C4-2B (cell line): ENCODE data around the gene CHST11.

Source experiments
- H3K27ac ChIP-seq: fragments of 450-650 bp; 2 replicates; pipeline ENCODE4 v1.5.1; 2017
- CTCF ChIP-seq: fragments of 450-650 bp; conservative IDR thresholded peaks from 2 replicates; pipeline ENCODE4 v1.5.1; 2017; ENCODE audit warnings: mild to moderate bottlenecking
- ZFX ChIP-seq: fragments of 450-650 bp; IDR thresholded peaks from 2 replicates; pipeline ENCODE4 v1.6.1; 2017

CHST11 gene

GRCh38 chr12:104498211-104498801 lies 41.6 kb downstream of the CHST11 start:
- no peak overlapping the region for H3K27ac ChIP-seq

GRCh38 chr12:104499668-104500332 lies 43.1 kb downstream of the CHST11 start:
- no peak overlapping the region for H3K27ac ChIP-seq
- no peak for TF ChIP-seq ZFX
- no peak for TF ChIP-seq CTCF

More at GRCh38 chr12:104498211-104498801, 41.6 kb downstream of the CHST11 start:
- TF ChIP-seq CTCF (no peak), ZFX (no peak)

- TF ChIP-seq ZFX = no peak
- no peak for TF ChIP-seq CTCF
- H3K27ac ChIP-seq = no peak overlapping the region
Measured at GRCh38 chr12:104501115-104501514, 44.4 kb downstream of the CHST11 start.

- TF ChIP-seq ZFX = no peak
- TF ChIP-seq CTCF = no peak
- H3K27ac ChIP-seq = no peak overlapping the region
Measured at GRCh38 chr12:104501660-104502059, 44.9 kb downstream of the CHST11 start.

GRCh38 chr12:104502217-104502616 lies 45.5 kb downstream of the CHST11 start:
- no peak overlapping the region for H3K27ac ChIP-seq
- TF ChIP-seq ZFX (no peak), CTCF (no peak)

GRCh38 chr12:104502638-104503037 lies 45.9 kb downstream of the CHST11 start:
- TF ChIP-seq CTCF (no peak), ZFX (no peak)
- no peak overlapping the region for H3K27ac ChIP-seq

- TF ChIP-seq ZFX = no peak
- H3K27ac ChIP-seq = no peak overlapping the region
Measured at GRCh38 chr12:104503191-104503590, 46.4 kb downstream of the CHST11 start.

- TF ChIP-seq ZFX (no peak), CTCF (no peak)
- H3K27ac ChIP-seq = no peak overlapping the region
Measured at GRCh38 chr12:104504146-104504545, 47.4 kb downstream of the CHST11 start.
